Stomach (tissue), 9 donors: ENCODE results near the gene PTAR1. TPM values are rescaled to one million over a fixed set of nuclear protein-coding genes. Genes with fewer than 3 reads are reported as not detected.

ENCODE experiments used
- DNase-seq, 2 donors: peaks; one replicate each; pipeline versions ENCODE4 v3.0.0 to v3.0.0-alpha.2; 2013 to 2019
- H3K27ac ChIP-seq, 5 donors: fragments of 200-600 bp in 4 of 5; sonication (generic) in 4 of 5; one replicate each; pipeline ENCODE4 v1.5.1; 2013 to 2019; ENCODE audit warnings: mild to moderate bottlenecking in 1 of 5, moderate library complexity in 1 of 5
- H3K27me3 ChIP-seq, 3 donors: fragments of 200-600 bp; sonication (generic); one replicate each; pipeline ENCODE4 v1.5.1; 2017 to 2019; ENCODE audit warnings: mixed run types in 1 of 3
- H3K36me3 ChIP-seq, 4 donors: fragments of 200-600 bp; sonication (generic); 1 replicate in 3 of 4; 2 replicates in 1 of 4; pipeline ENCODE4 v1.5.1; 2016 to 2019
- H3K4me1 ChIP-seq, 4 donors: fragments of 200-600 bp; sonication (generic); one replicate each; pipeline ENCODE4 v1.5.1; 2016 to 2019
- H3K4me3 ChIP-seq, 4 donors: fragments of 200-600 bp; sonication (generic) in 3 of 4; one replicate each; pipeline ENCODE4 v1.5.1; 2016 to 2019; ENCODE audit warnings: mild to moderate bottlenecking in 1 of 4
- H3K9me3 ChIP-seq, 4 donors: fragments of 200-600 bp; sonication (generic); one replicate each; pipeline ENCODE4 v1.5.1; 2016 to 2019
- CTCF ChIP-seq, 7 experiments: fragments of 450-650 bp in 4 of 7; fragments of 200-600 bp in 3 of 7; sonication (generic) in 3 of 7; IDR thresholded peaks; one replicate each; pipeline ENCODE4 v1.5.1; 2016 to 2019; ENCODE audit warnings: antibody characterized with exemption in 7 of 7, control low read depth in 2 of 7, mild to moderate bottlenecking in 1 of 7
- EP300 ChIP-seq: sonication (generic); formaldehyde crosslinking; IDR thresholded peaks from one replicate; pipeline ENCODE4 v1.6.1; 2017; ENCODE audit warnings: antibody characterized with exemption
- POLR2A ChIP-seq, 4 donors: fragments of 450-650 bp; IDR thresholded peaks; one replicate each; pipeline ENCODE4 v1.6.1; 2016; ENCODE audit warnings: antibody characterized with exemption in 4 of 4, control low read depth in 2 of 4, mild to moderate bottlenecking in 1 of 4, moderate library complexity in 1 of 4
- POLR2AphosphoS5 ChIP-seq, 3 donors: sonication (generic); formaldehyde crosslinking; IDR thresholded peaks; one replicate each; pipeline ENCODE4 v1.6.1; 2016; ENCODE audit warnings: antibody characterized with exemption in 3 of 3
- WGBS, 5 donors: extraction: QIAGEN DNeasy Blood & Tissue Kit in 3 of 5; methylation state at CpG; one replicate each; pipeline versions ENCODE4 v1.1.5 to v1.1.7; 2013 to 2018; 5-methylcytosine and 5-hydroxymethylcytosine counted together
- intact Hi-C: fragments of 100-400 bp; cut with DNase I; formaldehyde crosslinking; loops from one replicate; pipeline ENCODE4 v1.15.1; 2023; ENCODE audit warnings: low total_unique reads
- polyA plus RNA-seq, 3 donors: library from polyadenylated mRNA; stranded (reverse); fragments of 200-250 nt; gene quantifications; one replicate each; pipeline ENCODE4 v1.2.3, GENCODE V29; 2013
- total RNA-seq, 5 donors: library from RNA; depleted of rRNA; stranded (reverse); fragments of >200 nt; gene quantifications; one replicate each; pipeline versions ENCODE4 v1.1.0 to v1.2.3, GENCODE V29; 2014 to 2016
- donor health status: healthy with polysubstance abuse.
- donor health status: Bipolar disorder and iron deficiency.
- donor health status: healthy.

PTAR1 gene
- total and polyA plus RNA-seq, 8 donors, result 4.5 to 124 (median 13.8) TPM

DNA sequence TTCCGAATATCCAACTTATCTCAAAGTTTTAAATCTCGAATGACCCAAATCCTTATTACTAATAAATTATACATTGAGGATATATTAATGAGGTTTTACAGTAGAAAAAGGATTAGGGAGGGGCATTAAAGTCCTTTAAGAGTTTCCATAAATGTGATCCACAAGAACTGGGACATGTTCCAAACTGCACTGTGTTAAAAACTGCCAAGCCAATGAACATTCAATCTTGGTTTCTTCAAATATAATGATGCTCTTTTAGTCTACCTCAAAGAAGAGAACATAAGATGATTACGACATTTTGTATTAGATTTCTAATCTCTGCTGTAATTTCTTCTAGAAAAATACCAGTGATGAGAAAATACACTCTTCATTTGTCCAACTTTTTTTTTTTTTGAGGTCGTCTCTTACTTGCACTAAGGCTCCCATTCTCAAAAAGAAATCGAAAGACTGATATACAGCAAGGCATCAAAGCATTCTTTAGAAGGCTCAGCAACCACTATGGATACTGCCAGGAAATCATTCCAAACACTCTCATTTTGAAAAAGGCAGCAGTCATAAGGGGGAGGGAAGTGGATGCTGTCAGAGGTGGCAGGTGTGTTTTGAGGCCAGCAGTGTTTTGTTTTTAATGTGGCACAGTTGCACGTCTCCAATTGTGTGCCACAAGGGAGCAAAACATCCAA is 1.7 kb downstream of the PTAR1 start:
- WGBS, 5 donors, result 53 to 62% (median 58%) methylated on average over 6 of the region's 6 CpGs
- Histone ChIP-seq H3K4me1 (peaks cover 6 to 39% (median 27%) of the 10 kb centered on the region in 4 donors), H3K9me3 (no peaks in the 10 kb centered on the region), H3K4me3 (peak overlapping the region in 2 of 4 donors; percentile 79 to 87), H3K36me3 (no peaks in the 10 kb centered on the region), H3K27ac (no peak overlapping the region), H3K27me3 (no peaks in the 10 kb centered on the region)
- no peak for TF ChIP-seq CTCF (IDR thresholded peaks at IDR 0.05)
- no peak for TF ChIP-seq EP300
- TF ChIP-seq POLR2A (IDR thresholded peaks at IDR 0.05), result no peak
- TF ChIP-seq POLR2AphosphoS5 (IDR thresholded peaks at IDR 0.05), result no peak
- intact Hi-C loops, result no loop called here
- peak in 1 of 2 donors; percentile 27 for DNase-seq

GRCh38 chr9:69755205-69755604 is 4.6 kb downstream of the PTAR1 start:
- Histone ChIP-seq H3K9me3 (no peaks in the 10 kb centered on the region), H3K4me3 (no peak overlapping the region), H3K27ac (no peak overlapping the region), H3K27me3 (no peaks in the 10 kb centered on the region), H3K4me1 (peaks cover 3 to 57% (median 29%) of the 10 kb centered on the region in 4 donors), H3K36me3 (peaks cover 0 to 4% (median 0%) of the 10 kb centered on the region in 4 donors)
- 65 to 81% (median 76%) methylated on average over 2 of the region's 2 CpGs for WGBS, 5 donors
- DNase-seq, result no peak
- intact Hi-C loops, result no loop called here
- TF ChIP-seq POLR2A (IDR thresholded peaks at IDR 0.05), result no peak
- TF ChIP-seq EP300, result no peak
- TF ChIP-seq POLR2AphosphoS5 (IDR thresholded peaks at IDR 0.05), result no peak
- no peak for TF ChIP-seq CTCF (IDR thresholded peaks at IDR 0.05)

GRCh38 chr9:69753830-69754229 is 6.0 kb downstream of the PTAR1 start:
- Histone ChIP-seq H3K4me1 (peaks cover 0 to 59% (median 28%) of the 10 kb centered on the region in 4 donors), H3K27me3 (no peaks in the 10 kb centered on the region), H3K4me3 (no peak overlapping the region), H3K27ac (no peak overlapping the region), H3K9me3 (no peaks in the 10 kb centered on the region), H3K36me3 (peaks cover 0 to 13% (median 13%) of the 10 kb centered on the region in 4 donors)
- intact Hi-C loops, result no loop called here
- no peak for DNase-seq
- WGBS, 5 donors, result 86 to 93% (median 89%) methylated on average over 3 of the region's 3 CpGs
- TF ChIP-seq POLR2AphosphoS5 (IDR thresholded peaks at IDR 0.05) (no peak), EP300 (no peak), POLR2A (IDR thresholded peaks at IDR 0.05) (no peak), CTCF (IDR thresholded peaks at IDR 0.05) (no peak)

- H3K27ac ChIP-seq, result no peak overlapping the region
- H3K36me3 ChIP-seq, result peaks cover 0 to 33% (median 22%) of the 10 kb centered on the region in 4 donors
- DNase-seq, result no peak
- 70 to 93% (median 80%) methylated on average over 2 of the region's 2 CpGs for WGBS, 5 donors
- H3K4me3 ChIP-seq, result no peak overlapping the region
- H3K9me3 ChIP-seq, result no peaks in the 10 kb centered on the region
- peaks cover 0 to 48% (median 22%) of the 10 kb centered on the region in 4 donors for H3K4me1 ChIP-seq
- intact Hi-C loops, result no loop called here
- no peak for TF ChIP-seq EP300
- no peak for TF ChIP-seq POLR2A (IDR thresholded peaks at IDR 0.05)
- TF ChIP-seq POLR2AphosphoS5 (IDR thresholded peaks at IDR 0.05), result no peak
- TF ChIP-seq CTCF (IDR thresholded peaks at IDR 0.05), result no peak
- H3K27me3 ChIP-seq, result no peaks in the 10 kb centered on the region
These were observed 9.7 kb downstream of the PTAR1 start for GRCh38 chr9:69750085-69750484.
